ENCODE results near the gene ATF6. TPM values are rescaled to one million over a fixed set of nuclear protein-coding genes. Genes with fewer than 3 reads are reported as not detected.

ATF6 gene
- total RNA-seq, 2 donors from 2014 or later = 14.4 to 19.8 TPM

DNA sequence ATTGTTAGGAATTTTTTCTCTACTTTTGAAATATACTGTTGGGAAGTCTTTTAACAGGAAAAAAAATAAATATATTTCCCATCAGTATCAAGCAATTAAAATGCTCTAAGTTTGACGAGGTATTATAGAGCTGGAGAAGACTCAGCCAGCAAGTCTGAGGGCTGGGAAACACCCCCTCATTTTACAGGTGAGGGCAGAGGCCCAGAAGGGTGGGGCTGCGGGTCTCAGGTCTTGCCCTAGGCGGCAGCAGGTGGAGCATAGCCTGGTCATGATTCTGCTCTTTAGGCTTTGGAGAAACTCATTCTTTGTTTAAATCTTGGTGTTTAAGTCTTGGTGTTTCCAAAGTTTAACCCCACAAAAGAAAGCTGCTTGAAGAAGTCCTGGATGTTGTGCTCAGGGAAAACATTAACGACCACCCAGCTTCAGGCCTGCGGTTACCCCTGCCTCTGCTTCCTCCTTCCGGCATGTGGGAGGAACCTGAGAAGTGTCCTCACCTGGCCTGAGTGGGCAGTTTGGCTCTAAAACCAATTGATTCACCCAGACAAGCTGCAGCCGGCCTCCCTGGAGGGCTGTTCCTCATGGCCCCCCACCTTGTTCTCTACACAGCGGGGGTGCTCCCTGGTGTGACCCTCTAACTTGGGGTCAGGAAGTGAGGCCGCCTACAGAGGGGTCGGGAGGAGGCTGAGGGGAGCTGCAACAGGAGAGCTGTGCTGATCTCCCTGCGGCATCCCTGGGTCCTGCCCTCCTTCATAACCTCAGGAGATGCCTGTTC lies 215.8 kb downstream of the ATF6 start:
- no peak overlapping the region for H3K27ac ChIP-seq (ENCODE audit: low read depth, low read length)
- H3K4me3 ChIP-seq (ENCODE audit: low read length) = no peak overlapping the region
- H3K36me3 ChIP-seq (ENCODE audit: control insufficient read depth, insufficient read depth, low read length) = no peaks in the 10 kb centered on the region
- 93 to 97% methylated on average over 7 to 11 of the region's 11 CpGs for WGBS, 2 experiments (ENCODE audit: insufficient coverage in 1 of 2, insufficient read length in 1 of 2)
- H3K9ac ChIP-seq (ENCODE audit: extremely low read depth, low read length, poor library complexity, severe bottlenecking) = no peak overlapping the region
- Mint-ChIP-seq H3K36me3 (ENCODE audit: low read depth) (no peaks in the 10 kb centered on the region), H3K4me1 (no peaks in the 10 kb centered on the region), H3K4me3 (no peak overlapping the region), H3K9me3 (peaks cover 2% of the 10 kb centered on the region), H3K27ac (no peak overlapping the region), H3K27me3 (ENCODE audit: insufficient read depth) (peaks cover 11% of the 10 kb centered on the region)
- no peaks in the 10 kb centered on the region for H3K9me3 ChIP-seq (ENCODE audit: control insufficient read depth, low read length)
- H3K27me3 ChIP-seq (ENCODE audit: control insufficient read depth, insufficient read depth, low read length, poor library complexity, severe bottlenecking) = no peaks in the 10 kb centered on the region
- no peaks in the 10 kb centered on the region for H3K4me1 ChIP-seq (ENCODE audit: control insufficient read depth, insufficient read depth, low read length)
- DNase-seq = no peak
- TF ChIP-seq, protein P1, sequence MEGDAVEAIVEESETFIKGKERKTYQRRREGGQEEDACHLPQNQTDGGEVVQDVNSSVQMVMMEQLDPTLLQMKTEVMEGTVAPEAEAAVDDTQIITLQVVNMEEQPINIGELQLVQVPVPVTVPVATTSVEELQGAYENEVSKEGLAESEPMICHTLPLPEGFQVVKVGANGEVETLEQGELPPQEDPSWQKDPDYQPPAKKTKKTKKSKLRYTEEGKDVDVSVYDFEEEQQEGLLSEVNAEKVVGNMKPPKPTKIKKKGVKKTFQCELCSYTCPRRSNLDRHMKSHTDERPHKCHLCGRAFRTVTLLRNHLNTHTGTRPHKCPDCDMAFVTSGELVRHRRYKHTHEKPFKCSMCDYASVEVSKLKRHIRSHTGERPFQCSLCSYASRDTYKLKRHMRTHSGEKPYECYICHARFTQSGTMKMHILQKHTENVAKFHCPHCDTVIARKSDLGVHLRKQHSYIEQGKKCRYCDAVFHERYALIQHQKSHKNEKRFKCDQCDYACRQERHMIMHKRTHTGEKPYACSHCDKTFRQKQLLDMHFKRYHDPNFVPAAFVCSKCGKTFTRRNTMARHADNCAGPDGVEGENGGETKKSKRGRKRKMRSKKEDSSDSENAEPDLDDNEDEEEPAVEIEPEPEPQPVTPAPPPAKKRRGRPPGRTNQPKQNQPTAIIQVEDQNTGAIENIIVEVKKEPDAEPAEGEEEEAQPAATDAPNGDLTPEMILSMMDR (conservative IDR thresholded peaks at IDR 0.05) = no peak

DNA sequence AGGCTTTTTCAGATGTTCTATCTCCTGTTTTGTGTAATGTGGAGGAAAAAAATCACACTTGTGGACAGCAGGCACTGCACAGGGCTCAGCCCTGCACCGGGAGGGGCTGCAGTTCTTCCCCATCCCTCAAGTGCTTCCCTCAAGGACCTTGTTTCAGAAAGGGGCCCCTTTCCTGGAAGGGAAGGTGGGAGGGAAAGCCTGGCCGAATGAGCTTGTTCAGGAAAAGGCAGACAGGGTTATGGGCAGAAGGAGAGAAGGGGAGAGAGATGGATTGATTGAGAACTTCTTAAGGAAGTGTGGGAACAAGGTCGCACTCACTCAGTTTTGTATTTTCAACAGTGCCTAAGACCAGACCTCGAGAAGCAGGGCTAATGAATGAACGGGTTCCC lies 216.4 kb downstream of the ATF6 start:
- peaks cover 2% of the 10 kb centered on the region for H3K9me3 Mint-ChIP-seq

DNA sequence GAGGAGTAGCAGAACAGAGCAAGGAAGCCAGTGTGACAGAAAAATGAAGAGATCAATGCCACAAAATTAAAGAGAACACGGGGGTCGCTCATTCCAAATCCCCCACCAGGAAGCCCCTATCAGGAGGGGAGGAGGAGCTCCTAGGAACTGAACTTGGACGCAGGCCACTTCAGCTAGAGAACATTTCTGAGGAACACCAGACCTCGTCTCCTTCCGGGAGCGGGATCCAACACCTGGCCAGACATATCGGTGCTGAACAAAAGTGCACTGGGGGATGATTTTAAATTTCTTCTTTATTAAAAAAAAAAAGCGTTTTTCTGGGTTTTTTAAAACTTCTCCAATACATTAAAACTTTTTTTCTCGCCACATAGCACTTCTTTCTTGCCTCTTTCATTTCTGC lies 216.8 kb downstream of the ATF6 start:
- 91 to 92% methylated on average over 4 to 9 of the region's 9 CpGs for WGBS, 2 experiments (ENCODE audit: insufficient coverage in 1 of 2, insufficient read length in 1 of 2)
- no peak overlapping the region for H3K27ac ChIP-seq (ENCODE audit: low read depth, low read length)
- TF ChIP-seq, protein P1 (conservative IDR thresholded peaks at IDR 0.05) = no peak
- no peak overlapping the region for H3K9ac ChIP-seq (ENCODE audit: extremely low read depth, low read length, poor library complexity, severe bottlenecking)
- H3K27me3 ChIP-seq (ENCODE audit: control insufficient read depth, insufficient read depth, low read length, poor library complexity, severe bottlenecking) = no peaks in the 10 kb centered on the region
- Mint-ChIP-seq H3K4me1 (no peaks in the 10 kb centered on the region), H3K27me3 (ENCODE audit: insufficient read depth) (peaks cover 3% of the 10 kb centered on the region), H3K27ac (no peak overlapping the region), H3K9me3 (no peaks in the 10 kb centered on the region), H3K4me3 (no peak overlapping the region), H3K36me3 (ENCODE audit: low read depth) (no peaks in the 10 kb centered on the region)
- H3K9me3 ChIP-seq (ENCODE audit: control insufficient read depth, low read length) = peaks cover 7% of the 10 kb centered on the region
- no peak for DNase-seq
- H3K36me3 ChIP-seq (ENCODE audit: control insufficient read depth, insufficient read depth, low read length) = no peaks in the 10 kb centered on the region
- H3K4me1 ChIP-seq (ENCODE audit: control insufficient read depth, insufficient read depth, low read length) = no peaks in the 10 kb centered on the region
- H3K4me3 ChIP-seq (ENCODE audit: low read length) = no peak overlapping the region

More for the DNA sequence above, 216.4 kb downstream of the ATF6 start:
- DNase-seq = no peak
- no peak overlapping the region for H3K9ac ChIP-seq (ENCODE audit: extremely low read depth, low read length, poor library complexity, severe bottlenecking)
- no peak overlapping the region for H3K27ac ChIP-seq (ENCODE audit: low read depth, low read length)
- H3K9me3 ChIP-seq (ENCODE audit: control insufficient read depth, low read length) = peaks cover 4% of the 10 kb centered on the region
- no peak overlapping the region for H3K27ac Mint-ChIP-seq
- no peaks in the 10 kb centered on the region for H3K36me3 ChIP-seq (ENCODE audit: control insufficient read depth, insufficient read depth, low read length)
- WGBS, 2 experiments (ENCODE audit: insufficient coverage in 1 of 2, insufficient read length in 1 of 2) = 84 to 94% methylated on average over 4 to 5 of the region's 5 CpGs
- H3K36me3 Mint-ChIP-seq (ENCODE audit: low read depth) = no peaks in the 10 kb centered on the region
- TF ChIP-seq, protein P1 (conservative IDR thresholded peaks at IDR 0.05) = no peak
- no peak overlapping the region for H3K4me3 ChIP-seq (ENCODE audit: low read length)
- H3K4me1 Mint-ChIP-seq = no peaks in the 10 kb centered on the region
- peaks cover 8% of the 10 kb centered on the region for H3K27me3 Mint-ChIP-seq (ENCODE audit: insufficient read depth)
- no peaks in the 10 kb centered on the region for H3K4me1 ChIP-seq (ENCODE audit: control insufficient read depth, insufficient read depth, low read length)
- no peak overlapping the region for H3K4me3 Mint-ChIP-seq
- H3K27me3 ChIP-seq (ENCODE audit: control insufficient read depth, insufficient read depth, low read length, poor library complexity, severe bottlenecking) = no peaks in the 10 kb centered on the region
